ENCODE data around the gene CNBP. TPM values are rescaled to one million over a fixed set of nuclear protein-coding genes. Genes with fewer than 3 reads are reported as not detected.

CNBP gene
- total and polyA plus RNA-seq, 2 of the 13 experiments (the other 11 are each of a cell fraction or from before 2014, with no cell fraction given) = 282 to 354 TPM

- Histone ChIP-seq H3K4me3 (replicated peaks in 1 of 3; ENCODE audit: insufficient read depth in 1 of 3, low read depth in 2 of 3, low read length in 3 of 3) (peak overlapping the region; percentile 90 to 95 (median 91); a peak in 5 of 6 replicates), H3K27ac (ENCODE audit: extremely low read length, insufficient read depth, low read length) (peak overlapping the region; percentile 99), H3K27me3 (ENCODE audit: control insufficient read depth in 1 of 2, insufficient read depth in 2 of 2, low read length in 2 of 2) (no peaks in the 10 kb centered on the region; a peak in 1 of 5 replicates), H4K20me1 (ENCODE audit: insufficient read depth, low read length) (peaks cover 58% of the 10 kb centered on the region), H3K4me2 (ENCODE audit: low read depth, low read length) (peak overlapping the region; percentile 74), H2AFZ (ENCODE audit: low read length) (no peak overlapping the region), H3K79me2 (ENCODE audit: insufficient read depth, low read length) (peaks cover 77% of the 10 kb centered on the region), H3K4me1 (ENCODE audit: insufficient read depth, low read length) (peaks cover 50% of the 10 kb centered on the region), H3K36me3 (replicated peaks in 1 of 2; ENCODE audit: control insufficient read depth in 1 of 2, insufficient read depth in 2 of 2, low read length in 2 of 2) (peaks cover 4 to 19% of the 10 kb centered on the region in 2 experiments; a peak in 3 of 5 replicates), H3K9me3 (ENCODE audit: low read length) (no peaks in the 10 kb centered on the region), H3K9ac (ENCODE audit: insufficient read depth, low read depth, low read length) (peak overlapping the region; percentile 100)
- ChIA-PET CTCF (ENCODE audit: low intra/inter-chr PET ratio, low total read pairs) (no interaction called here), POLR2A (interaction anchor here (1.5 to 2.7 kb wide), 4 partner anchors 20 to 67 kb away, joined by 4 to 25 read pairs (median 7); partner anchors contain the start of gene RAB43)
- BruUV-seq (replicated peaks) = no TSS peak
- TF ChIP-seq, protein P1, sequence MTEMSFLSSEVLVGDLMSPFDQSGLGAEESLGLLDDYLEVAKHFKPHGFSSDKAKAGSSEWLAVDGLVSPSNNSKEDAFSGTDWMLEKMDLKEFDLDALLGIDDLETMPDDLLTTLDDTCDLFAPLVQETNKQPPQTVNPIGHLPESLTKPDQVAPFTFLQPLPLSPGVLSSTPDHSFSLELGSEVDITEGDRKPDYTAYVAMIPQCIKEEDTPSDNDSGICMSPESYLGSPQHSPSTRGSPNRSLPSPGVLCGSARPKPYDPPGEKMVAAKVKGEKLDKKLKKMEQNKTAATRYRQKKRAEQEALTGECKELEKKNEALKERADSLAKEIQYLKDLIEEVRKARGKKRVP (CRISPR knock-in tag; IDR thresholded peaks at IDR 0.05) = no peak
- TF ChIP-seq FOXO1 (CRISPR knock-in tag; IDR thresholded peaks at IDR 0.05) (no peak), THYN1 (CRISPR knock-in tag; IDR thresholded peaks at IDR 0.05; ENCODE audit: borderline replicate concordance, low read depth) (no peak), FOXA3 (CRISPR knock-in tag; IDR thresholded peaks at IDR 0.05) (no peak), NR2F6 (IDR thresholded peaks at IDR 0.05) (no peak), NR2F6 (CRISPR knock-in tag; IDR thresholded peaks at IDR 0.05) (no peak), CBX1 (IDR thresholded peaks at IDR 0.05; ENCODE audit: low read depth) (no peak), ZFAT (CRISPR knock-in tag; conservative IDR thresholded peaks at IDR 0.05) (no peak), ZZZ3 (CRISPR knock-in tag; IDR thresholded peaks at IDR 0.05; ENCODE audit: borderline replicate concordance) (no peak), FOSL2 (CRISPR knock-in tag; IDR thresholded peaks at IDR 0.05) (no peak), ZBTB42 (CRISPR knock-in tag; IDR thresholded peaks at IDR 0.05) (no peak), RORA (CRISPR knock-in tag; IDR thresholded peaks at IDR 0.05) (no peak), POLR2A (IDR thresholded peaks at IDR 0.05; ENCODE audit: insufficient read depth in 1 of 2, low read depth in 2 of 2, low read length in 2 of 2) (no peak)
- WGBS (ENCODE audit: low lambda C conversion rate) = 16% methylated on average over 3 of the region's 3 CpGs
- no peak for DNase-seq (ENCODE audit: low spot score)
- in situ Hi-C loops (cut with HindIII; ENCODE audit: extremely low pct_ligation_motif_present, low pct_unique_long_range_greater_than_20kb) = loop anchor here (10.0 kb wide), 1 partner anchor 63 kb away; the partner anchor contains the start of gene COPG1
- intact Hi-C loops (cut with micrococcal nuclease; ENCODE audit: unreplicated experiment) = loop anchor here (1.0 to 5.0 kb wide), 3 partner anchors 45 to 65 kb away; no protein-coding TSS in a partner anchor
- ATAC-seq = no peak
- FAIRE-seq = no peak
These were observed 1.9 kb downstream of the CNBP start for GRCh38 chr3:129181819-129182218.

Measured in HepG2 (cell line).